PFSK-1 (cell line): ENCODE measurements around the gene TRAPPC10.

Experiments used
- FOXP2 ChIP-seq: optimal IDR thresholded peaks from 2 replicates; pipeline ENCODE3; 2011; ENCODE audit warnings: borderline replicate concordance, control low read depth, inconsistent platforms; ENCODE audit not compliant: insufficient read depth; ENCODE audit errors: extremely low read length, extremely low read depth
- SIN3A ChIP-seq: IDR thresholded peaks from 2 replicates; pipeline ENCODE4 v1.6.1; 2012; ENCODE audit warnings: mild to moderate bottlenecking, low read length, moderate library complexity, borderline replicate concordance; ENCODE audit not compliant: insufficient read depth
- TAF1 ChIP-seq: IDR thresholded peaks from 2 replicates; pipeline ENCODE4 v1.6.1; 2012; ENCODE audit warnings: low read length, control low read depth, borderline replicate concordance; ENCODE audit not compliant: insufficient read depth

DNA sequence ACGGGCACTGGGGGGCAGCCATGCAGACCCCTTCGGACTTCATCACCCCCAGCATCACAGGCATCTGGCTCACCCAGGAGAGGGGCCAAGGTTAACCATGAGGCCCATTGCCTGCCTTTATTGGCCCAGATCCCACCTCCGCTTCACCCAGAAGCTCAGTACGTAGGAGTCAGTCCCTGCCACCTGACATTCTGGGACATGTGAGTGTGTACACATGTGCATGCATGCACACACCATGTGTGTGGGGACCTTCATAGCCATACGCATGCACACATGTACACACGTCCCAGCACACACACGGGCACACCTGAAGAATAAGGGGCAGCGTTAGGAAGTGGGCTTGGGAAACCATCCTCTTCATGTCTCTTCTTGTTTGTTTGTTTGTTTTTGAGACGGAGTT lies 24.1 kb upstream of the TRAPPC10 start:
- TF ChIP-seq TAF1 (no peak), FOXP2 (no peak), SIN3A (no peak)
